HG03095 (cell line): ENCODE results near the gene PEAK1.

Experiments
- ATAC-seq: cut with Tn5 transposase; IDR thresholded peaks from one replicate; pipeline ENCODE4 v1.9.1; 2021; ENCODE audit warnings: moderate library complexity; ENCODE audit not compliant: unreplicated experiment

The PEAK1 gene

DNA sequence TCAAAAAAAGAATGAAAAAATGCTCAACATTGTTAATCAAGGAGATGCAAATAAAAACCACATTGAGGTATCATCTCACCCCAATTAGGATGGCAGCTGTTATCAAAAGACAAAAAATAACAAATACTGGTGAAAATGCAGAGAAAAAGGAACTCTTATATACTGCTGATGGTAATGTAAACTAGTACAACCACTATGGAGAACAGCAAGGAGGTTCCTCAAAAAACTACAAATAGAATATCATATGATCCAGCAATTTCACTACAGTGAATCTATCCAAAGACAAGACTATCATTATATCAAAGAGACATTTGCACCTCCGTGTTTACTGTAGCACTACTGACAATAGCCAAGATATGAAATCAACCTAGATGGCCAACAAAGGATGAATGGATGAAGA lies 58.4 kb downstream of the PEAK1 start:
- no peak for ATAC-seq

DNA sequence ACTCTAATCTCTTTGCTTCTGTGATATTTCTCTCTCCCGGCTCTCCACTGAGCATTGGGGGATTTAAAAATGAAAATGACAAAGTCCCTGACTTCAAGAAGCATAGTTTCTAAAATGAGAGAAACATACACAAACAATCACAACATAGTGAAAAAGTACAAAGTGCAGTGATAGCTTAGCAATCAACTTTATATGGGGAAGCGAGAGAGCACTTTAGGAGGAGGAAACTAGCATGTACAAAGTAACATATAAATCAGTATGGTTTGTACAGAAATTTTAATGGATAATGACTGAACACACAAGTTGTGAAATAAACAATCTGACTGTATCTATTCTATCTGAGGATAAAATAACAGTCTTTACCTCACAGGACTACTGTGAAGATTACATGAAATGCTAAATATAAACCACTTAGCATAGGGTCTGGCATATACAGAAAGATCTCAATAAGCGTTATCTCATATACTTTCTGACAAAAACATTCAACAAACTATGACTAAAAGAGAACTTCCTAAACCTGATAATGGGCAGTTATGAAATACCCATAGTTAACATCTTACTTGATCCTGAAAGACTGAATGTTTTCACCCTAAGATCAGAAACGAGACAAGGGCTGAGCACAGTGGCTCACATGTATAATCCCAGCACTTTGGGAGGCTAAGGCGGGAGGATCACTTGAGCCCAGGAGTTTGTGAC lies 61.2 kb downstream of the PEAK1 start:
- ATAC-seq: no peak

DNA sequence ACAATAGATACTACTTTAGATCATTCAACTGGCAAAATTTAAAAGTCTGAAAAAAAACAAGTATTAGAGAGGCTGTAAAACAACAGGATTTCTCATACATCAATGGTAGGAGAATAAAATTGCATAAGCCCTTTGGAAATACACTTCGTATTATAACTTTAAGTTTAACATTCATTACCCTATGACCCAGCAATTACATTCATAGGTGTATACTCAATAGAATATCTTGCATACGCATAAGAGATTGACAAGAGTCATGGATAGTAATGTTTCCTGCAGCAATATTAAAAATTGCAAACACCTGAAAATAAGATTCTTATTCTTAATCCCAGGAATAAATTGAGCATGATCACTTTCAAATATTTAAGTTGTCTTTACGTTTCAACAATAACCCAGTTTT lies 63.6 kb downstream of the PEAK1 start:
- no peak for ATAC-seq

DNA sequence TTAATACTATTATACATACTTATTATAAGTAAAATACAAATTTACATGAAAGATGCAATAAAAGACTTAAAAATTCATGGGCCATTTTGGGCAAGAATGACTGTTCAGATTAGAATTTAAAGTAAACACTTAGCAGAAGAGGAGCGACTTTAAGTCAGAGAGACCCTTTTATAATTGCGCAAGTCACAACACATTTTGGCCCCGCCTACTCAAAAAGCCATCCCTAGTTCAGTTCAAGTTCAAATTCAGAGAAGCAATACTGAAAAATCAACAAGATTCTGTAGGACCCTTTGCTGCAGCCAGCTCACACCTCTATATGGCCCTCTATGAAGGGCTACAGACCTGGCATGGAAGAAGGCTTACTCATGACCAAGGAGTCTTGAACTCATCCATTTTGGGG lies 64.6 kb downstream of the PEAK1 start:
- no peak for ATAC-seq

DNA sequence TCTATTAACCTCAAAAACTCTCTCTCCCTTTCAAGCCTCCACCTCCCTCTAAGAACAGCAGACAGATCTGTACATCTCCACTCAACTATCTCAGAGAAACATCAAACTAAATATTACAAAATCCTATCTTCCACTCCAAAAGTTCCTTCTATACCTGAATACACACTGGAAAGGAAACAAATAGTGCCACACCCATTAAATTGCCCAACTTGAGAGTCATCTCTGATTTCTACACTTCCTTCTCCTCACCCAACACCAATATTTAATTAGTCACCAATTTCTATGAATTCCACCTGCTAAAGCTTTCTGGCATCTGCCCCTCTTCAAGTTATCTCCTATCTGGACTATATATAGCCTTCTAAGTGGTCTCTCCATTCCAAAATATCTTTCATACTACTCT lies 65.8 kb downstream of the PEAK1 start:
- ATAC-seq: no peak

DNA sequence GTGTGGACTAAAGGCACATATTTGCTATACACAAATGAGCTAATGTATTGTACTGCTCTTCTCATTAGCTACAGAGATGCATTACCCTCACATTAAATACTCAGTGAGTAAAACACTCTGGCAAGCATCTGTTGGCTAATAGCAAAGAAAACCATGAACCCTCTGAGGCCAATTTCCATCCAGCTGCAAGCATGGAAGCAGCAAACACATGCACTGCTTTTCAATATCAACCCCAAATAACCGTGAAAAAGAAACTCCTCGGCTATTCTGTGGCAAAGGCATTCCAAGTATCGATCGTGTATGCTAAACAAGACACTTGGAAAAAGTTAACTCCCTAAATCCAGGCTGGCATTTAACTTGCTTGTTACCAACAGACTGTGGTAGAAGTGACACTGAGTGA lies 67.0 kb downstream of the PEAK1 start:
- ATAC-seq: no peak

DNA sequence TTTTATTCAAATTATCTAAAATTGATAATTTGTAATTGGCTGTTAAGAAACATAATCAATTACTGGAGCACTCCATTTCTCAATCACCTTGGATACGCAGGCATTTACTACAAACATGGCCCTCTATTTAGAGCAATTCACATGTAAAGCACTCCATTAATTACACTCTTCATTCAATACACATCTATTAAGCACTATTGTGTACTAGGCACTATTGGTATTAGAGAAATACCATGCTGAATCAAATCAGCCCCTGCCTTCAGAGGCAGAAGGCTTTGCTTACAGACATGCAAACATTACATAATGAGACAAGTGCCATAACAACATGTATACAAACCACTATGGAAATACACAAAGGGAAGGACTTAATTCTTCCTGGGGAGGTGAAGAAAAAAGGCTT lies 69.1 kb downstream of the PEAK1 start:
- no peak for ATAC-seq

DNA sequence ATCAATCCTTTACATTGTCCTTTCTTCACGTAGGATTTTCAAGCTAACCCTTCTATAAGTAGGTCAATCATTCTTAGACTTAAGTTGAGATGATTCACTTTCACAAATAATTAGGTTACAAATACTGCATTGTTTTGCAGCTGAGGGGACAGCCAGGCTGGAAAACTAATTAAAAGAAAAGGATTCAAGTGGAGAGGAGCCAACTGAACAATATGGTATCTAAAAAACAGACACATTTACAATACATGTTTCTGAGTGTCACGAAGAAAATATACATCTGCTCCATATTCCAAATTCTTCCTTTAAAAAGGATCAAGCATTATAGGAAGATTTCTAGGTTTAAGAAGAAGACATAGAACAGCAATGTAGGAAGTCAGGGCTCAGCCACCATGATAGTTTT lies 70.2 kb downstream of the PEAK1 start:
- no peak for ATAC-seq

DNA sequence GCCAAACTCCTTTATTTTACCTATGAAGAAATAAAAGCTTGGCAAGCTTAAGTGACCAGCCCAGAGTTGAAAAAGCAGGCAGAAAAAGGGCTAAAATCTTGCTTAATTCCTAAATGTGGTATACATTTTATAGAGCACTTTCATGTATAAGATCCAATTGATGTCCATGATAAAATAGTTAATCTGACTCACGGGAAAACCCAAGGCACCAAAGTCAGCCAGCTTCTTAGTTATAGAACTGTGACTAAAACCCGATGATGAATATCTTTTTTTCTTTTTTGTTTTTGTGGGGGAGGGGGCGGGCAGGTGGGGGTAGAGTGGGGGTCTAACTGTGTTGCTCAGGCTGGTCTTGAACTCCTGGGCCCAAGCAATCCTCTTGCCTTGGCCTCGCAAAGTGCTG lies 71.4 kb downstream of the PEAK1 start:
- no peak for ATAC-seq

DNA sequence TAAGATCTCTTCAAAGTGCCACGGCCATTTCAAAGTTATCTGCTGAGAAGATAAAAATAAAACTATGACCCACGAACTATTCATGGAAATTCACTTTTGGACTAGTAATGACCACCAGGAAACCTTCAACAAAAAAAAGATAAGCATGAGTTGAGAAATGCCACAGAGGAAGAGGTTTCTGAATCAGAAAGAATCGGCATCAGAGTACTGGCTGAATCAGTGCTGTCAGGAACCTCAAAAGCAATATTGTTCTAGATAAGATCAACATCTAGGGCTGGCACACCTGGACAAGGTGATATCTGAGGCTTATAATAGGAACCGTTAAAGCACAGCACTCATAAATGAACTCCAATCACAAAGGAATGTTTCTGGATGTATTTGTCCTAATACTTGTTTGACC lies 72.7 kb downstream of the PEAK1 start:
- ATAC-seq: no peak

DNA sequence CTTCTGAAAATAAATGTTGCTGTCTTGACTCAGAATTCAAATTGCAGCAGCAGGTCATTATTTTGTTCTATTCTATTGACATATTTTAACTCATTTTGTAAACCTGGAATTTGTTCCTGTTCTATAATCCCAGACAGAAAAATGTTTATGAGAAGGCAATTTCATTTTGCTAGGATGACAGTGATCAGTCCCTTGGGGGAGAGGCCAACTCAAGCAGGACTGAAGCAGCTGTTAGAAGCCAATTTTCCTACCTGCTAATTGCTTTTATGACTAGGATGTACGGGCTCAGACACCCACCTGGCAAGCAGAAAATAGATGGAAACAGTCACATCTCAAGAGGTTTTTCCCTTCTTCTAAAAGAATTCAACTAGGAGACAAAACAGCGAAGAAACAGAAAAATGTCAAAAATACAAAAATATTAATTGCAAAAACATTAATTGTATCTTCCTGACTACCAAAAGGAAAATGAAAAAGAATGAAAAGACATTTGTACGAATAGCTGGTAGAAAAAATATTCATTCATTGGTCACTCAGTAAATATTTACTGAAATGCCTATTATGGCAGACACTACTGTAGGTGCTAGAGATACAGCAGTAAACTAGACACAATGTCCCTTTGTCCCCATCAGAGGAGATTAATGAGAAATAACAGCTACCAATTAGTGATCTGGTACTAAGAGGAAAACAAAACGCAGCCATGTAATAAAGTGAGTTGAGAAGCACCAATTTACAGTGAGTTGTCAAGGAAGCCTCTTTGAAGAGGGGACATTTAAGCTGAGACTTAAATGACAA lies 73.5 kb downstream of the PEAK1 start:
- ATAC-seq: no peak

DNA sequence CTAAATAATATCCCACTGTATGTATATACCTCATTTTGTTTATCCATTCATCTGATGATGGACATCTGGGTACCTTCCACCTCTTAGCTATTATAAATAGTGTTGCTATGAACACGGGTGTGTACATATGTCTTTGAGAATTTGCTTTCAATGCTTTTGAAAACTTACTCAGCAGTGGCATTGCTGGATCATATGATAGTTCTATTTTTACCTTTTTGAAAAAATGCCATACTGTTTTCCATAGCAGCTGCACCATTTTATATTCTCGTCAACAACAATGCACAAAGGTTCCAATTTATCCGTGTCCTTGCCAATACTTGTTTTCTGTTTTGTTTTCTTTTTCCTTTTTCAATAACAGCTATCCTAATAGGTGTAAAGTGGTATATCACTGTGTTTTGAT lies 77.1 kb downstream of the PEAK1 start:
- ATAC-seq: no peak

DNA sequence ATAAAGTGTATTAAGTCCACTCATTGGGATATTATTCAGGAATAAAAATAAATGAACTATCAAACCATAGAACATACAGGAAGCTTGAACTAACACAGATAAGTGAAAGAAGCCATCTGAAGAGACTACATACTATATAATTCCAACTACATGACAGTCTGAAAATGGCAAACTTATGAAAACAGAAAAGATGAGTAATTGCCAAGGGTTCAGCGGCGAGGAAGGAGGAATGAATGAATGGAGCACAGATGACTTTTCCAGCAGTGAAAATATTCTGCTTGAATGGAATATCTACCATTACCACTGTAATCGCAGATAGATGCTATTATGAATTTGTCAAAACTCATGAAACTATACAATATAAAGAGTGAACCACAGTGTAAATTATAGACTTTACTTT lies 79.7 kb downstream of the PEAK1 start:
- ATAC-seq: no peak

DNA sequence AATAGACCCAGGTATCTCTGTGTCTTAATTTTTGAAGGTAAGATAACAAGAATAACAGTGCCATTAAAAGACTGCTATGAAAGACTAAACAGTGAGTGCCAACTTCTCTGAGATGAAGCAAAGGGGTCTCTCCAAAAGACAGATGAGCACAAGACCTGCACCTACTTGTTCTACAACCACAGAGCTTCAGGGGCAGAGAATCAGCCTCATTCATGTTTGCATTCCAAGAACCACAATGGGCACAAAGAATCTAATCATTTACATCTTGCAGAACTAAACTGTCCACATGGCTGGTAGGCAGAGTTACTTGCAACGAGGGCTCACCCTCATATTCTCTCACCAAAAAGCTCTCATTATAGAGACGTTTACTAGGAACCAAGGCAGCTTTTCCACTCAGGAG lies 83.9 kb downstream of the PEAK1 start:
- no peak for ATAC-seq

DNA sequence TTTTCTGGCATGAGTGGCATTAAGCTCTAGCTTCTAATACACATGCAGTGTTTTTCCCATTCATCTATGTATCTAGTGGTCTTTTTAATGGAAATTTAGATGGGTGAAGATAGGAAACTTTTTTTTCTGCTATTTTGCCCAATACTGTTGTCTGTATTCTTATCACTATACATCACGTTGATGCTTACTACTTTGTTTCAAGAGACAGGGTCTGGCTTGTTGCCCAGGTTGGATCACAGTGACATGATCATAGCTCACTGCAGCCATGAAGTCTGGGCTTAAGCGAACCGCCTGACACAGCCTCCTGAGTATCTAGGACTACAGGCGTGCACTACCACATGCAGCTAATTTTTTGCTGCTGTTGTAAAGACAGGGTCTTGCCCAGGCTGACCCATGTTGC lies 84.6 kb downstream of the PEAK1 start:
- ATAC-seq: no peak

DNA sequence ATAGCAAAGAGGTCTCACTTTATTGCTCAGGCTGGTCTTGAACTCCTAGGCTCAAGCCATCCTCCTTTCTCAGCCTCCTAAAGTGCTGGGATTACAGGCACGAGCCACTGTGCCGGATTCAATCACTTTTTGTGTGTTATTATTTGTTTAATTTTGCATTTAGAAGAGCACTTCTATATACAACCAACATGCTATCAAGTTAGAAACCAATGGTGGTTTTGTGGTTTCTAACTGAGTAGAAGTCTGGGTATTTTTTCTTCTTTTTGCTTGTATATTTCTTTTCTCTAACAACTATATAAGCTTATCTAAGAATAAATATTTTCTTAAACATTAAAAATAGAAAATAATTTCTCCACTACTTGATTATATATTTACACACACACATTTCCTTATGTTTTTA lies 86.7 kb downstream of the PEAK1 start:
- no peak for ATAC-seq

DNA sequence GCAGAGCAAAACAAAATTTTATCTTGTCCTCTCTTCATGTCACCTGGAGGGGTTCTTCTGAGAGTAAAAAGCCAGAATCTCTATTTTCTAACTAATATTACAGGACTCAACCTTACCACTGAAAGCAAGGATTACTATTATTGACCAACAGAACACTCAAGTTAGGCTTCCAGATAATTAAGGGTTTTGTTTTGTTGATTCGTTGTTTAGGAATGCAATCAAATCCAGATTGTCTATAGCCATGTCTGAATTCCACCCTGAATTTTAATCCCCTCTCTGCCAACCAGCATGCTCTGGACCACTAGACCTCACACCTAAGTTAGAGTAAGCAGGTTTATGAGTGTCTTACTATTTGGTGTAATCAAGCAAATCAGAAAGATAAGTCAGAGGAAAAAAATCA lies 90.7 kb downstream of the PEAK1 start:
- ATAC-seq: no peak

DNA sequence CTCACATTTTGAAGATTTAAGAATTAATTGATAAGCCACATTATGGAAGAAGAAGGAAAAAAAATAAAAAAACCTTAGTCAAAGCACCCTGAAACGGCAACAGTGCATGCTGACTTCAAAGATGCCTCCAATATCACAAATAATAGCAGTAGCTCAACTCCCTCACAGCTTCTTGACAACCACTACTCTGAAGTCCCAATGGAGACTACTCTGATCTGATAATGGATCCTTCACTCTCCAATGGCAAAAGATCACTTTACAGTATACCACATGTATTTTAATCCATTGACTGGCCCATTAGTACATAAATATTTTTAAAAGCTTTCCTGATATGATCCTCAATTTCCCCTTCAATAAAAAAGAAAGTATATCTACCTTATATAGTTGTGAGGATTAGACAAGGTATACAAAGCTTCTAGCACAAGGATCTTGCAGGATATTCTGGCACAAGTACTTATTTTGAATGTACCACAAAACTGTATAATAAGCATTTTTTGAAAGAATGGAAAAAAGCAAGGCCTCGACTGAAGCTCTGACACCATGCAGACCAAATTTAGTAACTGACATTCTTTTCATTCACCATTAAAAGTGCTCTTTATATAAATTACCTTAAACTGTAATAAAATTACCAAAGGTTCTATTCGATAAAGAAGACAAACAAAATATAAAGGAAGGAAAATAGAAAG lies 91.9 kb downstream of the PEAK1 start:
- no peak for ATAC-seq

DNA sequence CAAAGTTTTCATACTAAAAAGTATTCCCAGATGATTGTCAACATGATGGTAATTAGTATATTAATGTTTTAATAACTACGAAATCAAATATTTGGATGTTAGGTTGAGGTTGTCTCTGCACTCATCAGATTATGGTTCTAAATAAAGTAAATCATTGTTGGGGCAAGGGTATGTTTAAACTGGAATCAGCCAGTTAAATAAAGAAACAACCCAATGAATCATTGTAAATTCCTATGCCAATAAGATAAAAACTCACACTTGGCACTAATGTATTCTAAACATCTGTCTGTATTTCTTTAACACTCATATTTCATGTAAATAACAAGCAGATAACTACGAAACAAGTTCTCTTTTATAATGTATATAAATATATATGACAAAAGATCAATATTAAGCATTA lies 92.7 kb downstream of the PEAK1 start:
- ATAC-seq: no peak

DNA sequence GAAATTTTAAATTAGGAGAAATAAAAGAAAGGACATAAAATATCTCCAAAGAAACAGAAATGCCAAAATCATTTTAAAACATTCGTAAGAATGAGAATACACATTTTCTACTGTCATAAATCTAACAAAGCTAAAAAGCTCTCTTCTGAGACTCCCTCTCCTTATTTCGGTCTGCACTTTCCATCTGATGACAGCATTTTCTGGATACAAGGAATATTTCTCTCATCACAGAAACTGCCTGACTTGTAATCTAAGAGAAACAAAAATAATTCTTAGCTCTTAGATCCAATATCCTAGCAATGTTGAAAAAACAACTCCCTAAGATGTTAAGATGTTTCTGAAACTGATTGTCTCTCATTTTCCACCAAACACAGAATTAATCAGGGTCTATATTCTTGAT lies 93.5 kb downstream of the PEAK1 start:
- no peak for ATAC-seq

DNA sequence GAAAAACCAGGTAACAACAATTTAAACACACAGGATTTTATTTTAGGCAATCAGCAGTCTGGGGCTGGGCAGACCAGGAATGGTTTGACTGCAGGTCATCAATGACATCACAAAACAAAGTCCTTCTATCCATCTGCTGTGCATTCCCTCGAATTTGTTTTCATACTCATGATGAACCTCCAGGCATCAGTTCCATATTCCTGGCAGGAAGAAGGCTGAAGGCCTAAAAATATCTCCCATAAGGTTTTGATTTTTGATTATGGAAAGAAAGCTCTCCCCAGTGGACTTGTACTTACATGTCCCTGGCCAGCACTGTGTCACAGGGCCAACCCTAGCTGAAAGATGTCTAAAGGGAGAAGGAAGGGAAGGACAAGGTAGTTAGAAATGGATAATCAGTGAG lies 107.4 kb downstream of the PEAK1 start:
- ATAC-seq: no peak
